T-helper 2 cell treated with Interferon-gamma antibody and Interleukin-4, amounts not matched to agents 100 ng/mL and 5 ng/mL, for 36 hours (primary cell): ENCODE measurements around the gene CHPF. TPM values are rescaled to one million over a fixed set of nuclear protein-coding genes. Genes with fewer than 3 reads are reported as not detected.

ENCODE experiments used
- intact Hi-C: fragments of 100-400 bp; cut with micrococcal nuclease; formaldehyde crosslinking; loops from one replicate; pipeline ENCODE4 v1.15.1; 2023
- total RNA-seq: library from RNA; stranded (reverse); gene quantifications from 2 replicates; pipeline ENCODE4 v1.2.3, GENCODE V29; 2022

CHPF gene
- total RNA-seq, 1 donor from 2014 or later = 13.4 TPM

- intact Hi-C loops = no loop called here
These were observed 9.5 kb downstream of the CHPF start for GRCh38 chr2:219533930-219534661.

- intact Hi-C loops = no loop called here
These were observed 11.3 kb downstream of the CHPF start for GRCh38 chr2:219532378-219532649.

- intact Hi-C loops = no loop called here
These were observed 11.8 kb downstream of the CHPF start for GRCh38 chr2:219531639-219532377.

GRCh38 chr2:219530048-219530963, 13.3 kb downstream of the CHPF start:
- intact Hi-C loops = loop anchor here (1.0 kb wide), 4 partner anchors 35 to 127 kb away; no protein-coding TSS in a partner anchor

- intact Hi-C loops = no loop called here
These were observed 16.1 kb downstream of the CHPF start for GRCh38 chr2:219527472-219527871.

- intact Hi-C loops = no loop called here
These were observed 16.6 kb downstream of the CHPF start for GRCh38 chr2:219527076-219527394.

GRCh38 chr2:219526320-219527075, 17.1 kb downstream of the CHPF start:
- intact Hi-C loops = no loop called here

- intact Hi-C loops = no loop called here
These were observed 17.9 kb downstream of the CHPF start for GRCh38 chr2:219525533-219526232.

- intact Hi-C loops = no loop called here
These were observed 18.8 kb downstream of the CHPF start for GRCh38 chr2:219524817-219525216.

GRCh38 chr2:219523031-219523671, 20.5 kb downstream of the CHPF start:
- intact Hi-C loops = no loop called here

GRCh38 chr2:219522111-219523030, 21.2 kb downstream of the CHPF start:
- intact Hi-C loops = no loop called here

GRCh38 chr2:219521066-219521880, 22.3 kb downstream of the CHPF start:
- intact Hi-C loops = no loop called here

- intact Hi-C loops = no loop called here
These were observed 23.5 kb downstream of the CHPF start for GRCh38 chr2:219520079-219520478.

GRCh38 chr2:219519526-219519916, 24.1 kb downstream of the CHPF start:
- intact Hi-C loops = no loop called here

GRCh38 chr2:219517954-219518778, 25.4 kb downstream of the CHPF start:
- intact Hi-C loops = no loop called here

- intact Hi-C loops = no loop called here
These were observed 26.7 kb downstream of the CHPF start for GRCh38 chr2:219516888-219517287.

GRCh38 chr2:219515874-219516629, 27.6 kb downstream of the CHPF start:
- intact Hi-C loops = no loop called here
